ENCODE measurements around the gene ANKRD27. TPM values are rescaled to one million over a fixed set of nuclear protein-coding genes. Genes with fewer than 3 reads are reported as not detected.

ANKRD27 gene
- total RNA-seq, 1 experiment from 2014 or later, result 64.2 TPM

GRCh38 chr19:32672841-32673240 lies 2.1 kb downstream of the ANKRD27 start:
- CTCF ChIA-PET, result no interaction called here
- BruUV-seq (replicated peaks), result no TSS peak
- in situ Hi-C loops (cut with HindIII; ENCODE audit: low pct_unique_long_range_greater_than_20kb, low sequenced_read_pairs) (no loop called here), intact Hi-C loops (cut with micrococcal nuclease; ENCODE audit: unreplicated experiment) (no loop called here)
- Histone ChIP-seq H3K4me3 (ENCODE audit: low read depth in 2 of 2, low read length in 2 of 2) (no peak overlapping the region), H3K27ac (ENCODE audit: low read length) (no peak overlapping the region), H3K27me3 (ENCODE audit: control insufficient read depth, insufficient read depth, low read length) (no peaks in the 10 kb centered on the region), H3K36me3 (ENCODE audit: control insufficient read depth, insufficient read depth, low read length) (no peaks in the 10 kb centered on the region), H3K9me3 (ENCODE audit: control insufficient read depth, insufficient read depth, low read depth, low read length) (no peaks in the 10 kb centered on the region), H3K4me1 (ENCODE audit: control insufficient read depth, insufficient read depth, low read length) (peaks cover 16% of the 10 kb centered on the region; the same call in 1 of the 2 replicates)
- ATAC-seq (no peak), DNase-seq (ENCODE audit: low read depth, low spot score) (no peak)
- POLR2A ChIA-PET, result no interaction called here
- TF ChIP-seq, protein P1, sequence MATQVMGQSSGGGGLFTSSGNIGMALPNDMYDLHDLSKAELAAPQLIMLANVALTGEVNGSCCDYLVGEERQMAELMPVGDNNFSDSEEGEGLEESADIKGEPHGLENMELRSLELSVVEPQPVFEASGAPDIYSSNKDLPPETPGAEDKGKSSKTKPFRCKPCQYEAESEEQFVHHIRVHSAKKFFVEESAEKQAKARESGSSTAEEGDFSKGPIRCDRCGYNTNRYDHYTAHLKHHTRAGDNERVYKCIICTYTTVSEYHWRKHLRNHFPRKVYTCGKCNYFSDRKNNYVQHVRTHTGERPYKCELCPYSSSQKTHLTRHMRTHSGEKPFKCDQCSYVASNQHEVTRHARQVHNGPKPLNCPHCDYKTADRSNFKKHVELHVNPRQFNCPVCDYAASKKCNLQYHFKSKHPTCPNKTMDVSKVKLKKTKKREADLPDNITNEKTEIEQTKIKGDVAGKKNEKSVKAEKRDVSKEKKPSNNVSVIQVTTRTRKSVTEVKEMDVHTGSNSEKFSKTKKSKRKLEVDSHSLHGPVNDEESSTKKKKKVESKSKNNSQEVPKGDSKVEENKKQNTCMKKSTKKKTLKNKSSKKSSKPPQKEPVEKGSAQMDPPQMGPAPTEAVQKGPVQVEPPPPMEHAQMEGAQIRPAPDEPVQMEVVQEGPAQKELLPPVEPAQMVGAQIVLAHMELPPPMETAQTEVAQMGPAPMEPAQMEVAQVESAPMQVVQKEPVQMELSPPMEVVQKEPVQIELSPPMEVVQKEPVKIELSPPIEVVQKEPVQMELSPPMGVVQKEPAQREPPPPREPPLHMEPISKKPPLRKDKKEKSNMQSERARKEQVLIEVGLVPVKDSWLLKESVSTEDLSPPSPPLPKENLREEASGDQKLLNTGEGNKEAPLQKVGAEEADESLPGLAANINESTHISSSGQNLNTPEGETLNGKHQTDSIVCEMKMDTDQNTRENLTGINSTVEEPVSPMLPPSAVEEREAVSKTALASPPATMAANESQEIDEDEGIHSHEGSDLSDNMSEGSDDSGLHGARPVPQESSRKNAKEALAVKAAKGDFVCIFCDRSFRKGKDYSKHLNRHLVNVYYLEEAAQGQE (IDR thresholded peaks at IDR 0.05; ENCODE audit: insufficient read depth in 1 of 2, low read depth in 2 of 2, low read length in 1 of 2), result no peak
- no peak for TF ChIP-seq SIN3A (IDR thresholded peaks at IDR 0.05; ENCODE audit: borderline replicate concordance, insufficient read depth, low read depth, low read length)
- TF ChIP-seq, protein P2, sequence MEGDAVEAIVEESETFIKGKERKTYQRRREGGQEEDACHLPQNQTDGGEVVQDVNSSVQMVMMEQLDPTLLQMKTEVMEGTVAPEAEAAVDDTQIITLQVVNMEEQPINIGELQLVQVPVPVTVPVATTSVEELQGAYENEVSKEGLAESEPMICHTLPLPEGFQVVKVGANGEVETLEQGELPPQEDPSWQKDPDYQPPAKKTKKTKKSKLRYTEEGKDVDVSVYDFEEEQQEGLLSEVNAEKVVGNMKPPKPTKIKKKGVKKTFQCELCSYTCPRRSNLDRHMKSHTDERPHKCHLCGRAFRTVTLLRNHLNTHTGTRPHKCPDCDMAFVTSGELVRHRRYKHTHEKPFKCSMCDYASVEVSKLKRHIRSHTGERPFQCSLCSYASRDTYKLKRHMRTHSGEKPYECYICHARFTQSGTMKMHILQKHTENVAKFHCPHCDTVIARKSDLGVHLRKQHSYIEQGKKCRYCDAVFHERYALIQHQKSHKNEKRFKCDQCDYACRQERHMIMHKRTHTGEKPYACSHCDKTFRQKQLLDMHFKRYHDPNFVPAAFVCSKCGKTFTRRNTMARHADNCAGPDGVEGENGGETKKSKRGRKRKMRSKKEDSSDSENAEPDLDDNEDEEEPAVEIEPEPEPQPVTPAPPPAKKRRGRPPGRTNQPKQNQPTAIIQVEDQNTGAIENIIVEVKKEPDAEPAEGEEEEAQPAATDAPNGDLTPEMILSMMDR (IDR thresholded peaks at IDR 0.05), result no peak
- TF ChIP-seq POLR2AphosphoS5 (IDR thresholded peaks at IDR 0.05; ENCODE audit: low read depth, low read length), result no peak
- TF ChIP-seq TCF7L2 (IDR thresholded peaks at IDR 0.05; ENCODE audit: low read depth, low read length), result no peak

DNA sequence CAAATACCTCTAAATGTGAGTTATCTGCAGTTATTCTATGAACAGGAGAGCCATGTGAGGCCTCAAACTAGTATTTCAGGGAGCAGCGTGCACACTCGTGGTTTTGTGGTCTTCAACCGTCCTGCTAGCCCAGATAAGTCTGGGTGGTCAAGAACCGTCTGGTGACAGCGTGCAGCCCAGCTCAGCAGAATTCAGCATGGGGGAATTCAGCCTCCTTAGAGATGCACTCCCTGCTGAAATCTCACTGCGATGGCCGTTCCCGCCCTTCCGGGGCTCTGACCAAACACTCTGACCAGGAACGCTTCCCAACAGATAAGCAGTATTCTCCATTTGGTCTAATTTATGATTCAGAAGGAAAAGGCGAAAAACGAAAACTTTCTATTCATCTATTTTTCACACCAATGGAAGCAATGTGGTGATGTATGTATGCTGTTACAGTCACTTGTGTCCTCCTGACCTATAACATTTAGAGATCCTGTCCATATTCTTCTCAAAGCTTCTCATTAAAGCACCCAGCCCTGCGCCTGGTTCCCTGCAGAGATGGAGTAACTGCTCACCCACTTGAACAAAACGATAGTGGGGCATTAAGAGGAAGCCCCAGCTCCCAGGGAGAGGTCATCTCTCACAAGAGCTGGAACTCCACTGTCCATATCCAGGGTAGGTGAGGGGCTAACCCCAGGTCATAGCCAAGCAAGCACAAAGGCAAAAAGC lies 2.9 kb downstream of the ANKRD27 start:
- ChIA-PET POLR2A (no interaction called here), CTCF (no interaction called here)
- no peak overlapping the region for H3K4me3 ChIP-seq (ENCODE audit: low read depth in 2 of 2, low read length in 2 of 2)
- H3K36me3 ChIP-seq (ENCODE audit: control insufficient read depth, insufficient read depth, low read length), result no peaks in the 10 kb centered on the region
- in situ Hi-C loops (cut with HindIII; ENCODE audit: low pct_unique_long_range_greater_than_20kb, low sequenced_read_pairs) (no loop called here), intact Hi-C loops (cut with micrococcal nuclease; ENCODE audit: unreplicated experiment) (no loop called here)
- TF ChIP-seq, protein P2 (IDR thresholded peaks at IDR 0.05), result no peak
- no peak for TF ChIP-seq POLR2AphosphoS5 (IDR thresholded peaks at IDR 0.05; ENCODE audit: low read depth, low read length)
- TF ChIP-seq TCF7L2 (IDR thresholded peaks at IDR 0.05; ENCODE audit: low read depth, low read length), result no peak
- TSS peak; percentile 24 for BruUV-seq (replicated peaks)
- no peak for DNase-seq (ENCODE audit: low read depth, low spot score)
- no peaks in the 10 kb centered on the region for H3K9me3 ChIP-seq (ENCODE audit: control insufficient read depth, insufficient read depth, low read depth, low read length)
- ATAC-seq, result no peak
- H3K27me3 ChIP-seq (ENCODE audit: control insufficient read depth, insufficient read depth, low read length), result no peaks in the 10 kb centered on the region
- H3K27ac ChIP-seq (ENCODE audit: low read length), result no peak overlapping the region
- H3K4me1 ChIP-seq (ENCODE audit: control insufficient read depth, insufficient read depth, low read length), result peaks cover 16% of the 10 kb centered on the region; the same call in 1 of the 2 replicates

All from Panc1 (cell line).